OCI-LY1 (cell line): Measurements from ENCODE around the gene PPM1F.
"Not testable (repeated sequence)": the region's sequence is repeated elsewhere in the genome, so short reads cannot be mapped to it uniquely, and the experiment has no call there.

Experiments
- H2AFZ ChIP-seq: fragments of 200-600 bp; sonication (generic), shearing (Covaris generic); 2 replicates; pipeline ENCODE4 v1.6.0; 2014; ENCODE audit warnings: antibody characterized with exemption, mild to moderate bottlenecking, low read length
- H3F3A ChIP-seq: fragments of 200-600 bp; sonication (generic), shearing (Covaris generic); 2 replicates; pipeline ENCODE4 v1.6.0; 2014; ENCODE audit warnings: mild to moderate bottlenecking, antibody characterized with exemption, low read length, moderate library complexity; ENCODE audit not compliant: insufficient read depth
- H3K27ac ChIP-seq: fragments of 200-600 bp; sonication (generic); 2 replicates; pipeline ENCODE4 v1.5.1; 2014; ENCODE audit warnings: low read length, mixed run types, mild to moderate bottlenecking, low read depth; ENCODE audit not compliant: poor library complexity, severe bottlenecking
- H3K27me3 ChIP-seq: fragments of 200-600 bp; sonication (generic); 2 replicates; pipeline ENCODE4 v1.6.0; 2014; ENCODE audit warnings: antibody characterized with exemption, mild to moderate bottlenecking, low read length, moderate library complexity; ENCODE audit not compliant: insufficient read depth
- H3K36me3 ChIP-seq: fragments of 200-600 bp; sonication (generic); 2 replicates; pipeline ENCODE4 v1.6.1; 2014; ENCODE audit warnings: mild to moderate bottlenecking, antibody characterized with exemption, low read length, moderate library complexity, mixed read lengths; ENCODE audit not compliant: insufficient read depth
- H3K4me1 ChIP-seq: fragments of 200-600 bp; sonication (generic); 2 replicates; pipeline ENCODE4 v1.5.1; 2014; ENCODE audit warnings: mild to moderate bottlenecking, low read length, moderate library complexity; ENCODE audit not compliant: insufficient read depth, severe bottlenecking
- H3K4me2 ChIP-seq: fragments of 200-600 bp; sonication (generic), shearing (Covaris generic); 2 replicates; pipeline ENCODE4 v1.6.1; 2014; ENCODE audit warnings: low read length
- H3K4me3 ChIP-seq: fragments of 200-600 bp; sonication (generic); 2 replicates; pipeline ENCODE4 v1.5.1; 2014; ENCODE audit warnings: low read length, low read depth, mild to moderate bottlenecking, mixed read lengths; ENCODE audit not compliant: poor library complexity, severe bottlenecking
- H3K79me2 ChIP-seq: fragments of 200-600 bp; shearing (Covaris generic); 2 replicates; pipeline ENCODE4 v1.6.1; 2016; ENCODE audit warnings: mixed run types, low read length, mixed read lengths; ENCODE audit not compliant: insufficient read depth
- H3K9ac ChIP-seq: fragments of 200-600 bp; sonication (generic), shearing (Covaris generic); 2 replicates; pipeline ENCODE4 v1.6.1; 2014; ENCODE audit warnings: mild to moderate bottlenecking, low read length, mixed read lengths
- H3K9me2 ChIP-seq: fragments of 200-600 bp; sonication (generic), shearing (Covaris generic); 2 replicates; pipeline ENCODE4 v1.6.1; 2014; ENCODE audit warnings: low read depth, mild to moderate bottlenecking, low read length, mixed read lengths
- H3K9me3 ChIP-seq: fragments of 200-600 bp; shearing (Covaris generic); 2 replicates; pipeline ENCODE4 v1.6.1; 2014; ENCODE audit warnings: low read length, mixed read lengths
- H4K20me1 ChIP-seq: fragments of 200-600 bp; sonication (generic), shearing (Covaris generic); 2 replicates; pipeline ENCODE4 v1.6.0; 2016; ENCODE audit warnings: mild to moderate bottlenecking, low read length; ENCODE audit not compliant: insufficient read depth
- CTCF ChIP-seq: fragments of 200-600 bp; sonication (generic), shearing (Covaris generic); IDR thresholded peaks from 2 replicates; pipeline ENCODE4 v1.5.1; 2017; ENCODE audit warnings: mild to moderate bottlenecking, antibody characterized with exemption, low read length, moderate library complexity, mixed read lengths
- EZH2 ChIP-seq: fragments of 200-600 bp; sonication (generic), shearing (Covaris generic); IDR thresholded peaks from 2 replicates; pipeline ENCODE4 v1.8.0; 2017; ENCODE audit warnings: borderline replicate concordance, mixed run types, mild to moderate bottlenecking, antibody characterized with exemption, low read length, moderate library complexity, mixed read lengths

Gene PPM1F

GRCh38 chr22:21909871-21910270 is 42.8 kb downstream of the PPM1F start:
- H3K4me2 ChIP-seq: no peak overlapping the region
- TF ChIP-seq EZH2: no peak
- TF ChIP-seq CTCF: no peak
- H3F3A ChIP-seq: no peaks in the 10 kb centered on the region

GRCh38 chr22:21907638-21908522 is 44.8 kb downstream of the PPM1F start:
- TF ChIP-seq CTCF: no peak
- no peak for TF ChIP-seq EZH2
- Histone ChIP-seq H3K4me1 (no peaks in the 10 kb centered on the region), H3K36me3 (no peaks in the 10 kb centered on the region), H2AFZ (no peak overlapping the region), H3K27me3 (no peaks in the 10 kb centered on the region), H3K9me2 (no peaks in the 10 kb centered on the region), H3K9me3 (no peaks in the 10 kb centered on the region), H3K4me3 (no peak overlapping the region), H3F3A (no peaks in the 10 kb centered on the region), H3K9ac (no peak overlapping the region), H3K27ac (no peak overlapping the region), H3K79me2 (no peaks in the 10 kb centered on the region), H3K4me2 (no peak overlapping the region), H4K20me1 (no peaks in the 10 kb centered on the region)

More at GRCh38 chr22:21909871-21910270, 42.8 kb downstream of the PPM1F start:
- Histone ChIP-seq H4K20me1 (no peaks in the 10 kb centered on the region), H3K9ac (no peak overlapping the region), H2AFZ (no peak overlapping the region), H3K27ac (no peak overlapping the region), H3K27me3 (no peaks in the 10 kb centered on the region), H3K79me2 (no peaks in the 10 kb centered on the region), H3K9me2 (no peaks in the 10 kb centered on the region), H3K4me1 (no peaks in the 10 kb centered on the region), H3K9me3 (no peaks in the 10 kb centered on the region), H3K36me3 (no peaks in the 10 kb centered on the region), H3K4me3 (no peak overlapping the region)

GRCh38 chr22:21905234-21905633 is 47.4 kb downstream of the PPM1F start:
- not testable (repeated sequence) for H3K9me3 ChIP-seq, H3K36me3 ChIP-seq, H3F3A ChIP-seq, H3K79me2 ChIP-seq, H3K27ac ChIP-seq, H2AFZ ChIP-seq, H3K4me2 ChIP-seq, H3K9me2 ChIP-seq, H3K4me3 ChIP-seq, H3K9ac ChIP-seq, H3K27me3 ChIP-seq, H4K20me1 ChIP-seq, H3K4me1 ChIP-seq
